Neural crest cell (in vitro differentiated cells): ENCODE measurements around the gene PRMT9. TPM values are rescaled to one million over a fixed set of nuclear protein-coding genes. Genes with fewer than 3 reads are reported as not detected.
A peak's percentile ranks its signal among the peaks of the same experiment; 100 is the strongest.

Experiments used
- DNase-seq: peaks from one replicate; pipeline ENCODE4 v3.0.0; 2021; ENCODE audit warnings: low read depth, mixed read lengths, low spot score
- H3K27ac Mint-ChIP-seq: one replicate; pipeline ENCODE4 v1.8.0; 2021; ENCODE audit warnings: mild to moderate bottlenecking, mixed read lengths; ENCODE audit not compliant: unreplicated experiment
- H3K27me3 Mint-ChIP-seq: 2 replicates; pipeline ENCODE4 v1.8.0; 2021; ENCODE audit warnings: low read depth, mild to moderate bottlenecking, mixed read lengths
- H3K36me3 Mint-ChIP-seq: 2 replicates; pipeline ENCODE4 v1.8.0; 2021; ENCODE audit warnings: low read depth, mild to moderate bottlenecking, mixed read lengths
- H3K4me1 Mint-ChIP-seq: 2 replicates; pipeline ENCODE4 v1.8.0; 2021; ENCODE audit warnings: mixed read lengths
- H3K4me3 Mint-ChIP-seq: one replicate; pipeline ENCODE4 v1.8.0; 2021; ENCODE audit warnings: mild to moderate bottlenecking, mixed read lengths
- H3K9me3 Mint-ChIP-seq: 2 replicates; pipeline ENCODE4 v1.8.0; 2021; ENCODE audit warnings: mixed read lengths
- total RNA-seq: library from RNA; stranded (reverse); gene quantifications from 2 replicates; pipeline ENCODE4 v1.2.1, GENCODE V29; 2021
- TF ChIP-seq, protein P1 (sequence below): fragments of 200-600 bp; sonication (generic); conservative IDR thresholded peaks from 2 replicates; pipeline ENCODE4 v1.5.0; 2021; ENCODE audit warnings: antibody characterized with exemption, mild to moderate bottlenecking

PRMT9 gene
- total RNA-seq, 1 donor from 2014 or later: 10.2 TPM

DNA sequence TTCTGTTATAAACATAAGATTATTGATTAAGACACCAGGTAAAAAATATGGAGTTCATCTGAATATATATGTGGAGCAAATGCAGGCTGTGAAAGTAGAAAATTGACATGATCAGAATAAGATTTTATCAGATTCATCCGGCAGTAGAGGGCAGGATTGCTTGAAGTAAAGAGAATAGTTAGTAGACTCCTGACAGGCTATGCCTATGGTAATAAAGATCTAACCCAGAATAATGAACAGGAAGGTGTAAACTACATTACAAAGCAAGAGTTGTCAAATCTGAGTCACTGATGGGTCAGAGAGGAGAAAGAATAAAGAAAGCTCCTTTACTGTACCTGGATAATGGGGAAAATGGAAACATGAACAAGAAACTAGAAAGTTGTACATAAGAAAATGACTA, 87.6 kb downstream of the PRMT9 start:
- no peaks in the 10 kb centered on the region for H3K9me3 Mint-ChIP-seq
- no peak overlapping the region for H3K4me3 Mint-ChIP-seq
- TF ChIP-seq, protein P1, sequence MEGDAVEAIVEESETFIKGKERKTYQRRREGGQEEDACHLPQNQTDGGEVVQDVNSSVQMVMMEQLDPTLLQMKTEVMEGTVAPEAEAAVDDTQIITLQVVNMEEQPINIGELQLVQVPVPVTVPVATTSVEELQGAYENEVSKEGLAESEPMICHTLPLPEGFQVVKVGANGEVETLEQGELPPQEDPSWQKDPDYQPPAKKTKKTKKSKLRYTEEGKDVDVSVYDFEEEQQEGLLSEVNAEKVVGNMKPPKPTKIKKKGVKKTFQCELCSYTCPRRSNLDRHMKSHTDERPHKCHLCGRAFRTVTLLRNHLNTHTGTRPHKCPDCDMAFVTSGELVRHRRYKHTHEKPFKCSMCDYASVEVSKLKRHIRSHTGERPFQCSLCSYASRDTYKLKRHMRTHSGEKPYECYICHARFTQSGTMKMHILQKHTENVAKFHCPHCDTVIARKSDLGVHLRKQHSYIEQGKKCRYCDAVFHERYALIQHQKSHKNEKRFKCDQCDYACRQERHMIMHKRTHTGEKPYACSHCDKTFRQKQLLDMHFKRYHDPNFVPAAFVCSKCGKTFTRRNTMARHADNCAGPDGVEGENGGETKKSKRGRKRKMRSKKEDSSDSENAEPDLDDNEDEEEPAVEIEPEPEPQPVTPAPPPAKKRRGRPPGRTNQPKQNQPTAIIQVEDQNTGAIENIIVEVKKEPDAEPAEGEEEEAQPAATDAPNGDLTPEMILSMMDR: no peak
- no peaks in the 10 kb centered on the region for H3K27me3 Mint-ChIP-seq
- H3K4me1 Mint-ChIP-seq: peaks cover 2% of the 10 kb centered on the region
- no peak overlapping the region for H3K27ac Mint-ChIP-seq
- H3K36me3 Mint-ChIP-seq: no peaks in the 10 kb centered on the region
- no peak for DNase-seq

GRCh38 chr4:147594578-147594977, 89.4 kb downstream of the PRMT9 start:
- Mint-ChIP-seq H3K27me3 (no peaks in the 10 kb centered on the region), H3K27ac (no peak overlapping the region), H3K36me3 (no peaks in the 10 kb centered on the region), H3K9me3 (no peaks in the 10 kb centered on the region), H3K4me3 (no peak overlapping the region), H3K4me1 (peaks cover 13% of the 10 kb centered on the region)
- TF ChIP-seq, protein P1: no peak
- no peak for DNase-seq

DNA sequence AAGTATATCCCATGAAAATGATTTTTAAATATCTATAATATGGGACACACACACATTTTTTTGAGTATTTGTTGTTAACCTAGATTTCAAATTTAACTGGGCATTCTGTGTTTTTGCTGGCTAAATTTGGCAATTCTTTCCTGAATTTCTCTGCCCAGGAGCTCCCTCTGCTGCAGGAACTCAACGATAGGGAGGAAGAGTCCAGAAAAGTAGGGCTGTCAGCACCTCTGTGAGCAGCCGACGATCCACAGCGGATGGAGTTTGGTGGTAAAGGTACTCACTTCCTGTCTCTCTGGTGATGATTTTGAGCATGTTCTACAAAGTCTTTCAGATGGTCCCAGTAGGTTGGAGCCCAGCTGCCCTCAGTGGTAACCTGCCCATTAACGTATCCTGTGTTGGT, 89.9 kb downstream of the PRMT9 start:
- Mint-ChIP-seq H3K36me3 (no peaks in the 10 kb centered on the region), H3K4me1 (peaks cover 17% of the 10 kb centered on the region), H3K27me3 (no peaks in the 10 kb centered on the region), H3K27ac (no peak overlapping the region), H3K9me3 (no peaks in the 10 kb centered on the region), H3K4me3 (no peak overlapping the region)
- TF ChIP-seq, protein P1: no peak
- no peak for DNase-seq

DNA sequence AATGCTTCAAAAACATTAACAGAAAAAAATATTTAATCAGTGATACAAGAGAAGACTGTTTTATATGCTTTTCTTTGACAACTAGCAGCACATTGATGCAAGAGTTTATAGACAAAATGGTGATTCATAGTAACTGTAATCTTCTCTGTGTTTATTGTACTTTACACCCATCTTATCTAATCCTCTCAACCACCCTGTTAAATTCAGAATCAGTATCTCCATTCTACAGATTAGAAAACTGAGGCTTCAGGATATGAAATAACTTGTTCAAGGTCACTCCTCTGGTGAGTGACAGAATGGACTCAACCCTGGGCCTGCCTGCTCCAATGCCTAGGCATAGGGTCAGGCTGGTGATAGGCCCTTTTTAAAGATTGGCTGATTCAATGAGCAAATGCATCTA, 92.9 kb downstream of the PRMT9 start:
- DNase-seq: no peak
- TF ChIP-seq, protein P1: no peak
- Mint-ChIP-seq H3K4me1 (peaks cover 41% of the 10 kb centered on the region), H3K4me3 (no peak overlapping the region), H3K27me3 (no peaks in the 10 kb centered on the region), H3K36me3 (no peaks in the 10 kb centered on the region), H3K9me3 (no peaks in the 10 kb centered on the region), H3K27ac (no peak overlapping the region)

GRCh38 chr4:147590249-147590920, 93.6 kb downstream of the PRMT9 start:
- TF ChIP-seq, protein P1: peak; percentile 91
- H3K9me3 Mint-ChIP-seq: peaks cover 1% of the 10 kb centered on the region
- H3K27me3 Mint-ChIP-seq: no peaks in the 10 kb centered on the region
- H3K27ac Mint-ChIP-seq: no peak overlapping the region
- H3K4me1 Mint-ChIP-seq: peaks cover 49% of the 10 kb centered on the region
- no peaks in the 10 kb centered on the region for H3K36me3 Mint-ChIP-seq
- H3K4me3 Mint-ChIP-seq: no peak overlapping the region
- DNase-seq: peak; percentile 81
